Uterus (tissue), 4 donors: Measurements from ENCODE around the gene CPZ. TPM values are rescaled to one million over a fixed set of nuclear protein-coding genes. Genes with fewer than 3 reads are reported as not detected.

ENCODE experiments used
- DNase-seq, 2 donors: peaks; one replicate each; pipeline ENCODE4 v3.0.0-alpha.2; 2019 to 2020
- H3K27ac ChIP-seq, 2 donors: fragments of 200-600 bp; sonication (generic); 1 replicate in 1 of 2; 2 replicates in 1 of 2; pipeline ENCODE4 v1.5.1; 2016 to 2018
- H3K27me3 ChIP-seq, 2 donors: fragments of 200-600 bp; sonication (generic); one replicate each; pipeline ENCODE4 v1.5.1; 2018 to 2019; ENCODE audit warnings: control low read depth in 1 of 2
- H3K36me3 ChIP-seq, 2 donors: fragments of 200-600 bp; sonication (generic); one replicate each; pipeline ENCODE4 v1.5.1; 2019; ENCODE audit warnings: control low read depth in 1 of 2
- H3K4me1 ChIP-seq, 2 donors: fragments of 200-600 bp; sonication (generic); one replicate each; pipeline ENCODE4 v1.5.1; 2018 to 2019; ENCODE audit warnings: control low read depth in 1 of 2
- H3K4me3 ChIP-seq, 2 donors: fragments of 200-600 bp; sonication (generic); 1 replicate in 1 of 2; 2 replicates in 1 of 2; pipeline ENCODE4 v1.5.1; 2018 to 2019; ENCODE audit warnings: mild to moderate bottlenecking in 1 of 2
- H3K9me3 ChIP-seq, 2 donors: fragments of 200-600 bp; sonication (generic); one replicate each; pipeline ENCODE4 v1.5.1; 2019; ENCODE audit warnings: control low read depth in 1 of 2
- POLR2A ChIP-seq, 2 donors: fragments of 450-650 bp; IDR thresholded peaks; one replicate each; pipeline ENCODE4 v1.6.1; 2016; ENCODE audit warnings: antibody characterized with exemption in 2 of 2, mild to moderate bottlenecking in 1 of 2, moderate library complexity in 1 of 2
- intact Hi-C: fragments of 100-400 bp; cut with DNase I; formaldehyde crosslinking; loops from one replicate; pipeline ENCODE4 v1.15.1; 2023; ENCODE audit warnings: low total_unique reads
- total RNA-seq, 4 donors: library from RNA; depleted of rRNA in 3 of 4; stranded (reverse); fragments of >200 nt in 3 of 4; gene quantifications; one replicate each; pipeline versions ENCODE4 v1.1.0 to v1.2.4, GENCODE V29; 2014 to 2023
- TF ChIP-seq, protein P1 (sequence below), 4 experiments: fragments of 200-600 bp in 2 of 4; fragments of 450-650 bp in 2 of 4; sonication (generic) in 2 of 4; IDR thresholded peaks; one replicate each; pipeline ENCODE4 v1.5.1; 2016 to 2019; ENCODE audit warnings: antibody characterized with exemption in 4 of 4, mild to moderate bottlenecking in 2 of 4, moderate library complexity in 1 of 4
- donor health status: DM: yes; HTN: yes; CAD: no.

Gene CPZ
- total RNA-seq, 4 donors from 2014 or later = 0.29 to 45.8 (median 5.4) TPM

GRCh38 chr4:8560265-8561047 is 32.1 kb upstream of the CPZ start:
- Histone ChIP-seq H3K4me3 (no peak overlapping the region), H3K4me1 (no peaks in the 10 kb centered on the region)
- TF ChIP-seq POLR2A (IDR thresholded peaks at IDR 0.05) = no peak
- TF ChIP-seq, protein P1, sequence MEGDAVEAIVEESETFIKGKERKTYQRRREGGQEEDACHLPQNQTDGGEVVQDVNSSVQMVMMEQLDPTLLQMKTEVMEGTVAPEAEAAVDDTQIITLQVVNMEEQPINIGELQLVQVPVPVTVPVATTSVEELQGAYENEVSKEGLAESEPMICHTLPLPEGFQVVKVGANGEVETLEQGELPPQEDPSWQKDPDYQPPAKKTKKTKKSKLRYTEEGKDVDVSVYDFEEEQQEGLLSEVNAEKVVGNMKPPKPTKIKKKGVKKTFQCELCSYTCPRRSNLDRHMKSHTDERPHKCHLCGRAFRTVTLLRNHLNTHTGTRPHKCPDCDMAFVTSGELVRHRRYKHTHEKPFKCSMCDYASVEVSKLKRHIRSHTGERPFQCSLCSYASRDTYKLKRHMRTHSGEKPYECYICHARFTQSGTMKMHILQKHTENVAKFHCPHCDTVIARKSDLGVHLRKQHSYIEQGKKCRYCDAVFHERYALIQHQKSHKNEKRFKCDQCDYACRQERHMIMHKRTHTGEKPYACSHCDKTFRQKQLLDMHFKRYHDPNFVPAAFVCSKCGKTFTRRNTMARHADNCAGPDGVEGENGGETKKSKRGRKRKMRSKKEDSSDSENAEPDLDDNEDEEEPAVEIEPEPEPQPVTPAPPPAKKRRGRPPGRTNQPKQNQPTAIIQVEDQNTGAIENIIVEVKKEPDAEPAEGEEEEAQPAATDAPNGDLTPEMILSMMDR (IDR thresholded peaks at IDR 0.05) = no peak

GRCh38 chr4:8564595-8564994 is 28.0 kb upstream of the CPZ start:
- intact Hi-C loops = no loop called here
- TF ChIP-seq POLR2A (IDR thresholded peaks at IDR 0.05) = no peak
- TF ChIP-seq, protein P1 (IDR thresholded peaks at IDR 0.05) = no peak

More at GRCh38 chr4:8560265-8561047, 32.1 kb upstream of the CPZ start:
- Histone ChIP-seq H3K36me3 (no peaks in the 10 kb centered on the region), H3K9me3 (no peaks in the 10 kb centered on the region), H3K27me3 (no peaks in the 10 kb centered on the region), H3K27ac (no peak overlapping the region)
- DNase-seq = no peak
- intact Hi-C loops = no loop called here

DNA sequence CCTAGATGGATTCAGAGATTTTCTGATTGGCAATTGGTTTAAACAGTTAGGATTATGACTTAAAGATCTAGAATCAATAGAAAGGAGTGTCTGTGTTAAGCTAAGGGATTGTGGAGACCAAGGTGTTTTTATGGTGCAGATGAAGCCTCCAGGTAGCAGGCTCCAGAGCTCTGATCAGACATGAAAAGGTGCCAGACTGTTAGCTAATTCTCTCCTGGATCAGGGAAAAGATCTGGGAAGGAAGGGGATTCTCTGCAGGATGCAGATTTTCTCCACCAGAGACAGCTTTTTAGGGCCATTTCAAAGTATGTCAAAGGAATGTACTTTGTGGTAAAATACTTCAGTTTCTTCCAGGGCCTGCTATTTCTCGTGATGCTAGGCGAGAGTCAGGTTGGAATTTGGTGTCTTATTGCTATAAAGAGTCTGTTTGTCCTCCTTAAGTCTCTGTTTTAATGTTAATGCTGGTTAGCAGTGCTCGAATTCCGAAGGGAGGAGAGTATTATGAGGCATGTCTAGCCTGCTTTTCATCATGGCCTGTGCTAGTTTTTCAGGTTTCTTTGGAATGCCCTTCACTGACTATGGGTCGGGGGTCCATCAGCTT is 24.4 kb upstream of the CPZ start:
- H3K4me3 ChIP-seq = no peak overlapping the region
- H3K36me3 ChIP-seq = no peaks in the 10 kb centered on the region
- intact Hi-C loops = no loop called here
- H3K4me1 ChIP-seq = no peaks in the 10 kb centered on the region
- H3K27ac ChIP-seq = no peak overlapping the region
- DNase-seq = no peak
- TF ChIP-seq, protein P1 (IDR thresholded peaks at IDR 0.05) = no peak
- TF ChIP-seq POLR2A (IDR thresholded peaks at IDR 0.05) = no peak
- no peaks in the 10 kb centered on the region for H3K27me3 ChIP-seq
- no peaks in the 10 kb centered on the region for H3K9me3 ChIP-seq

More at GRCh38 chr4:8564595-8564994, 28.0 kb upstream of the CPZ start:
- H3K9me3 ChIP-seq = no peaks in the 10 kb centered on the region
- H3K4me3 ChIP-seq = no peak overlapping the region
- no peaks in the 10 kb centered on the region for H3K36me3 ChIP-seq
- no peak overlapping the region for H3K27ac ChIP-seq
- no peak for DNase-seq
- H3K27me3 ChIP-seq = no peaks in the 10 kb centered on the region
- H3K4me1 ChIP-seq = no peaks in the 10 kb centered on the region

GRCh38 chr4:8570201-8570600 is 22.4 kb upstream of the CPZ start:
- Histone ChIP-seq H3K36me3 (no peaks in the 10 kb centered on the region), H3K9me3 (no peaks in the 10 kb centered on the region), H3K4me1 (no peaks in the 10 kb centered on the region), H3K27me3 (no peaks in the 10 kb centered on the region), H3K4me3 (no peak overlapping the region), H3K27ac (no peak overlapping the region)
- intact Hi-C loops = no loop called here
- TF ChIP-seq, protein P1 (IDR thresholded peaks at IDR 0.05) = no peak
- TF ChIP-seq POLR2A (IDR thresholded peaks at IDR 0.05) = no peak
- no peak for DNase-seq
